ENCODE data around the gene TF.

Gene TF

DNA sequence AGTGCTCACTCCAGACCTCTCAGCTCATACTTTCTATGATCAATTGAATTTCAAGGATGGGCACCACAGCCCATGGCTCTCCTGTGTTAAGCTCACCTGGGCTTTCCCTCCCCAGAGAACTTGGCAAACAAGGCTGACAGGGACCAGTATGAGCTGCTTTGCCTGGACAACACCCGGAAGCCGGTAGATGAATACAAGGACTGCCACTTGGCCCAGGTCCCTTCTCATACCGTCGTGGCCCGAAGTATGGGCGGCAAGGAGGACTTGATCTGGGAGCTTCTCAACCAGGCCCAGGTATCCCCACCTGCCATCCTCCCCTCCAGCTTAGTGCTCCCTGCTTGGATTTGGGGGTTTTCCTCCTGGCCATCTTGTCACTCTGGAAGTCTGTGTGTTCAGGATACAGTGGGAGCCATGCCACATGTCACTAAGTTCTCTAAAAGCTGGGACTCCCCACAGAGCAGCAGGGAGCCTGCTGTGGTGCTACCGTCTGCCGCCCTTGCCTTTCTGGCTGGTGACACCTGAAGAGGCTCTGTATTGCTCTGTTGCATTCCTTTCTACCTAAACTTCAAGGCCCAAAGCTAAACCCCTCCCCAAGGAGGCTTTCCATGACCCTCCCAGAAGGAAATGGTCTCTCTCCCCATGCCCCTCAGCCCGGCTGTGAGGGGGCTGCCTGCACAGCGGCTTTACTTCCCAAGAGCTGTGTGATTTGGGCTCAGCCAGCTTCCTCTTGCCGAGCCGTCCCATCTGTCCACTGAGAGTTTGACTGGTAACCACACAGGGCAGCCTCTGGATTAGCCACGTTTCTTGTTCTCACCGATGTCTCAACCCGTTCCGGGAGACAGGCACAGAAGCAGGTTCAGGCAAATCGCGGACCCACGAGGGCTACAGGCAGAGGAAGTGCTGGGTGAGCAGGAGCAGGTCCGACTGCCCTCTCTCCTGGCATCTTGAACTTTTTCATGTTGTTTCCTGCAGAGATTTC lies 10.8 kb downstream of the TF start:
- Histone ChIP-seq H3K4me3 (ENCODE audit: extremely low read depth, insufficient read depth, low read length, poor library complexity, severe bottlenecking) (no peak overlapping the region), H3K36me3 (ENCODE audit: control insufficient read depth, insufficient read depth, low read length) (no peaks in the 10 kb centered on the region), H3K9me3 (ENCODE audit: control insufficient read depth, low read length) (no peaks in the 10 kb centered on the region), H3K27ac (ENCODE audit: low read depth, low read length, severe bottlenecking) (no peak overlapping the region), H3K4me1 (ENCODE audit: control insufficient read depth, insufficient read depth, low read length, poor library complexity, severe bottlenecking) (no peaks in the 10 kb centered on the region)
- 89 to 90% methylated on average over 16 to 20 of the region's 20 CpGs for WGBS, 2 experiments (ENCODE audit: insufficient coverage in 2 of 2)

- H3K27ac ChIP-seq (ENCODE audit: low read depth, low read length, severe bottlenecking), result no peak overlapping the region
- no peaks in the 10 kb centered on the region for H3K9me3 ChIP-seq (ENCODE audit: control insufficient read depth, low read length)
- no peaks in the 10 kb centered on the region for H3K36me3 ChIP-seq (ENCODE audit: control insufficient read depth, insufficient read depth, low read length)
- 84 to 85% methylated on average over 5 of the region's 6 CpGs for WGBS, 2 experiments (ENCODE audit: insufficient coverage in 2 of 2)
- no peaks in the 10 kb centered on the region for H3K4me1 ChIP-seq (ENCODE audit: control insufficient read depth, insufficient read depth, low read length, poor library complexity, severe bottlenecking)
- H3K4me3 ChIP-seq (ENCODE audit: extremely low read depth, insufficient read depth, low read length, poor library complexity, severe bottlenecking), result no peak overlapping the region
Observed at GRCh38 chr3:133757701-133758567, 11.7 kb downstream of the TF start.

- no peaks in the 10 kb centered on the region for H3K9me3 ChIP-seq (ENCODE audit: control insufficient read depth, low read length)
- no peaks in the 10 kb centered on the region for H3K4me1 ChIP-seq (ENCODE audit: control insufficient read depth, insufficient read depth, low read length, poor library complexity, severe bottlenecking)
- no peak overlapping the region for H3K4me3 ChIP-seq (ENCODE audit: extremely low read depth, insufficient read depth, low read length, poor library complexity, severe bottlenecking)
- no peak overlapping the region for H3K27ac ChIP-seq (ENCODE audit: low read depth, low read length, severe bottlenecking)
- no peaks in the 10 kb centered on the region for H3K36me3 ChIP-seq (ENCODE audit: control insufficient read depth, insufficient read depth, low read length)
- WGBS, 2 experiments (ENCODE audit: insufficient coverage in 2 of 2), result 100% methylated on average over 1 of the region's 1 CpG; no CpG with 5 or more reads in 1 of the 2 experiments
Observed at GRCh38 chr3:133758568-133758928, 12.4 kb downstream of the TF start.

DNA sequence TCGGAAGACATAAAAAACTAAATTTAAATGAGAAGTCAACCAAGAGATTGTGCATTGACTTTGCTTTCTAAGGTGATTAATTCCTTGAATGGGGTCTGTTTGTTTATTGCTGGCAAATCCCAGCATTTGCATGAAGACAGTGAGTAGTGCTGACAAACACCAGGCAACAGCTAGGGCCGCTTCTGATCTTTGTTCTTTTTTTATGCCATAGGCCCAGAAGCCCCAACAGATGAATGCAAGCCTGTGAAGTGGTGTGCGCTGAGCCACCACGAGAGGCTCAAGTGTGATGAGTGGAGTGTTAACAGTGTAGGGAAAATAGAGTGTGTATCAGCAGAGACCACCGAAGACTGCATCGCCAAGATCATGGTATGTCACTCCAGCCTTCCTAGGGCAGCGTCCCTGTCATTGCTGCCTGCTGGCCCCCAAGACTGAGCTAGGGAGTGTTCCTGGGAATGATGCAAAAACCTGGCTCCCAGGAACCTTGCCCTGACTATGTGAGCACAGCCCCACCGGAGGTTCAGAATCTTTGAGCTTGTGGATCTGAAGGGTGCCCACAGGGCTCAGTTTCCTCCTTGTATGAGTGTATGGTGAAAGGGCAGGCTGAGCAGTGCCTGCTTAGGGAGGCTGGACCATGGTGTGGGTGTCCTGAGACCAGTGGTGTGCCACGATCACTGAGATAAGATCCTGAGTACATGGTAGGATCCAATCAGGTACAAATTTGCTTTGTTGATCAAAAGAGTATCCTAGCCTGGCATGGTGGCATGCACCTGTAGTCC lies 13.0 kb downstream of the TF start:
- H3K27ac ChIP-seq (ENCODE audit: low read depth, low read length, severe bottlenecking), result no peak overlapping the region

DNA sequence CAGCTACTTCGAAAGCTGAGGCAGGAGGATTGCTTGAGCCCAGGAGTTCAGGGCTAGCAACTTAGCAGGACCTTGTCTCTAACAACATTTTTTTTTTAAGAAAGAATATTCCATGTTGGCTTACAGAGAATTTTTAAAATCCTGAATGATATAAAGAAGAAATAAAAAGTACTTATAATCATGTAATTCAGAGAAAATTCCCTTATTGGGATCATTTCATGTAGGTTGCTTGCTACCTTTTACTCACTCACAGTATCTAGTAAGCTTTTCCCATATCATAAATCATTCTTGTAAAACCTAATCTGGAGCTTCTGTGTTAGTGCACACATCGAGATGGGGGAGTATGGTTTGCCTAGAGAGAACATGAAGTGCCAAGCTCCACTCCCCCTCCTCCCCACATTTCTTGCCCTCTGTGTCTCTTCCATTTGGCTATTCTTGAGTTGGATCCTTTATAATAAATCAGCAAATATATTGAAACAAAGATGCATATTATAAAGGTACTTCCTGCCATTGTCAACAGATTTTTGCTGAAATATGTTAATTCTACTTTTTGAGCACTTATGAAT lies 13.6 kb downstream of the TF start:
- Histone ChIP-seq H3K4me1 (ENCODE audit: control insufficient read depth, insufficient read depth, low read length, poor library complexity, severe bottlenecking) (no peaks in the 10 kb centered on the region), H3K36me3 (ENCODE audit: control insufficient read depth, insufficient read depth, low read length) (no peaks in the 10 kb centered on the region), H3K4me3 (ENCODE audit: extremely low read depth, insufficient read depth, low read length, poor library complexity, severe bottlenecking) (no peak overlapping the region), H3K27ac (ENCODE audit: low read depth, low read length, severe bottlenecking) (no peak overlapping the region), H3K9me3 (ENCODE audit: control insufficient read depth, low read length) (no peaks in the 10 kb centered on the region)
- 88% methylated on average over 1 of the region's 2 CpGs; no CpG with 5 or more reads in 1 of the 2 experiments for WGBS, 2 experiments (ENCODE audit: insufficient coverage in 2 of 2)

More for the DNA sequence above, 13.0 kb downstream of the TF start:
- H3K4me1 ChIP-seq (ENCODE audit: control insufficient read depth, insufficient read depth, low read length, poor library complexity, severe bottlenecking), result no peaks in the 10 kb centered on the region
- H3K36me3 ChIP-seq (ENCODE audit: control insufficient read depth, insufficient read depth, low read length), result no peaks in the 10 kb centered on the region
- 87 to 89% methylated on average over 8 to 9 of the region's 9 CpGs for WGBS, 2 experiments (ENCODE audit: insufficient coverage in 2 of 2)
- H3K4me3 ChIP-seq (ENCODE audit: extremely low read depth, insufficient read depth, low read length, poor library complexity, severe bottlenecking), result no peak overlapping the region
- no peaks in the 10 kb centered on the region for H3K9me3 ChIP-seq (ENCODE audit: control insufficient read depth, low read length)

DNA sequence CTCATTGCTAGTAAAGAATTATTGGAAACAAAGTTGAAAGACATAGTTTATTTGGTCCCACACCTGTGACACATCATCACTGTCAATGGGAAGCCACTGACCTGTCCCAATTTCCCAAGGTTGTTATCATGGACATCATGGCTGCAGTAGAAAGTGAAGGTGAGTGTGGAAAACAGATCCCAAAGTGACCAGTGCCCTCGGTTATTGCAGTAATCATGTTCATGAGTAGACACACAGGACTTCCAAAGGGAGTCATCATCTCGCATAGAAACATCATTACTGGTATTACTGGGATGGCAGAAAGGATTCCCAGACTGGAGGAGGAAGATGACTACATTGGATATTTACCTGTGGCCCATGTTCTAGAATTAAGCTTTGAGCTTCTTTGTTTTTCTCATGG lies 14.7 kb downstream of the TF start:
- no peaks in the 10 kb centered on the region for H3K9me3 ChIP-seq (ENCODE audit: control insufficient read depth, low read length)
- WGBS, 2 experiments (ENCODE audit: insufficient coverage in 2 of 2), result 95 to 100% methylated on average over 1 to 2 of the region's 2 CpGs

GRCh38 chr3:133761605-133762484 lies 15.7 kb downstream of the TF start:
- Histone ChIP-seq H3K27ac (ENCODE audit: low read depth, low read length, severe bottlenecking) (no peak overlapping the region), H3K4me3 (ENCODE audit: extremely low read depth, insufficient read depth, low read length, poor library complexity, severe bottlenecking) (no peak overlapping the region), H3K9me3 (ENCODE audit: control insufficient read depth, low read length) (no peaks in the 10 kb centered on the region), H3K36me3 (ENCODE audit: control insufficient read depth, insufficient read depth, low read length) (no peaks in the 10 kb centered on the region), H3K4me1 (ENCODE audit: control insufficient read depth, insufficient read depth, low read length, poor library complexity, severe bottlenecking) (no peaks in the 10 kb centered on the region)
- 76 to 84% methylated on average over 3 of the region's 6 CpGs for WGBS, 2 experiments (ENCODE audit: insufficient coverage in 2 of 2)

More for the DNA sequence above, 14.7 kb downstream of the TF start:
- no peak overlapping the region for H3K27ac ChIP-seq (ENCODE audit: low read depth, low read length, severe bottlenecking)
- H3K36me3 ChIP-seq (ENCODE audit: control insufficient read depth, insufficient read depth, low read length), result no peaks in the 10 kb centered on the region
- H3K4me3 ChIP-seq (ENCODE audit: extremely low read depth, insufficient read depth, low read length, poor library complexity, severe bottlenecking), result no peak overlapping the region
- H3K4me1 ChIP-seq (ENCODE audit: control insufficient read depth, insufficient read depth, low read length, poor library complexity, severe bottlenecking), result no peaks in the 10 kb centered on the region

- H3K27ac ChIP-seq (ENCODE audit: low read depth, low read length, severe bottlenecking), result no peak overlapping the region
- no peaks in the 10 kb centered on the region for H3K36me3 ChIP-seq (ENCODE audit: control insufficient read depth, insufficient read depth, low read length)
- H3K4me1 ChIP-seq (ENCODE audit: control insufficient read depth, insufficient read depth, low read length, poor library complexity, severe bottlenecking), result no peaks in the 10 kb centered on the region
- no peak overlapping the region for H3K4me3 ChIP-seq (ENCODE audit: extremely low read depth, insufficient read depth, low read length, poor library complexity, severe bottlenecking)
- no CpG with 5 or more reads among the region's 3 CpGs for WGBS, 2 experiments (ENCODE audit: insufficient coverage in 2 of 2)
- no peaks in the 10 kb centered on the region for H3K9me3 ChIP-seq (ENCODE audit: control insufficient read depth, low read length)
Observed at GRCh38 chr3:133762539-133762938, 16.3 kb downstream of the TF start.

DNA sequence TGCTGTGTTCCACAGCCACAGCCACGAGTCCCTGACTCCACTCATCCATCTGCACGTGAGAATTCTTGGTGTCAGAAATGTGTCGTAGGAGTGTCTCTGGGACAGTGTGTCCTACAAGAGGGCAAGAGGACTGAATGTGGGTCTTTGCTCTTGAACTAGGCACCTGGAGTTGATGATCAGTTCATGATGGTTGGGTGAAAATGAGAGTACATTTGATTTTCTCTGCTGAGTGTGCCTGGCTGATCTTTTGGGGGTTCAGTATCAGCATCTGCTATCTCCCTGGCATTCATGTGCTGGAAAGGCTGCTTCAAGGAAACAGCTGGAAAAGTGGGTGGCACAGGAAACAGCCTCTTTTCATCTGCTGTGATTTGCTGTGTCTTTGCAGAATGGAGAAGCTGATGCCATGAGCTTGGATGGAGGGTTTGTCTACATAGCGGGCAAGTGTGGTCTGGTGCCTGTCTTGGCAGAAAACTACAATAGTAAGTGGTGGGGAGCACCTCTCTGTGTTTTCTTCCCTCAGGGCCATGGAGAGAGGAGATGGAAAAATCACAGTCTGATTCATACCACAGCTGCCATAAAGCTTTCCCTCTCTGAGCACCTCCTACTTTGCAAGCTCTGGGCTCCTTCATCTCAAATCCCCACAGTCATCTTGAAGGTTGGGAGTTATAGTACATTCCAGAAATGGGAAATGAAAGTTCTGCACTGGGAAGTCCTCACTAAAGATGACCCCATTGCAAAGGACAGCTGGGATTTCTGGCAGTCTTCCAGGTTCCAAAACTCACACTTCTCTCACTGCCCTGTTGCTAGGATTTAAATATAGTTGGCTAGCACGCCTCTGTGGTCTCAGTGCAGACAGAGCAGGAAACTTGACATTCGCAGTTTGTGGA lies 17.8 kb downstream of the TF start:
- no peaks in the 10 kb centered on the region for H3K36me3 ChIP-seq (ENCODE audit: control insufficient read depth, insufficient read depth, low read length)
- H3K9me3 ChIP-seq (ENCODE audit: control insufficient read depth, low read length), result no peaks in the 10 kb centered on the region
- WGBS, 2 experiments (ENCODE audit: insufficient coverage in 2 of 2), result 83 to 95% methylated on average over 2 to 5 of the region's 6 CpGs
- H3K4me3 ChIP-seq (ENCODE audit: extremely low read depth, insufficient read depth, low read length, poor library complexity, severe bottlenecking), result no peak overlapping the region
- H3K27ac ChIP-seq (ENCODE audit: low read depth, low read length, severe bottlenecking), result no peak overlapping the region
- H3K4me1 ChIP-seq (ENCODE audit: control insufficient read depth, insufficient read depth, low read length, poor library complexity, severe bottlenecking), result no peaks in the 10 kb centered on the region
